ENCODE measurements around the gene FEM1A. TPM values are rescaled to one million over a fixed set of nuclear protein-coding genes. Genes with fewer than 3 reads are reported as not detected.

The FEM1A gene
- total RNA-seq, 1 experiment from 2014 or later, result 20.0 TPM

DNA sequence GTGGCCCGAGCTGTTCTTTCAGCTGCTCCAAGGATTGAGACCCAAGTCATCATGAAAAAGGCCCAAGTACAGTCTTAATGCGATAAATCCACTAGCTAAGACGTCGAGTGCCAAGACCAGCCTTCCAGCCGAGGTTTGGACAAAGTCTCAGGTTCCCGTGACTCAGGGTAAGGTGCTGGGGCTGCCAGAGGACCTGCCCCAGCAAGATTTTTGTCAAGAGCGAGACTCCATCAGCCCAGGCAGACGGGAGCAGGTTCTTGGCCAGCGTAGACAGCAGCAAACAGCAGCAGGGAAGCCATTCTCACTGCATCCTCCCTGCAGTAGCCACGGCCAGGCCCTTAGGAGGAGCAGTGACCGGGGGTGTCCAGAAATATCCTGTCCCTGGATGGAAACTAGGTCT lies 3.4 kb downstream of the FEM1A start:
- Histone ChIP-seq H3K23ac (ENCODE audit: insufficient read length, low read depth, low read length) (no peak overlapping the region), H2BK120ac (ENCODE audit: low read depth, low read length, poor library complexity, severe bottlenecking) (no peak overlapping the region), H4K8ac (replicated peaks; ENCODE audit: insufficient read length, low read depth, low read length) (no peak overlapping the region), H2AK5ac (ENCODE audit: insufficient read length, low read length) (no peak overlapping the region), H3K14ac (ENCODE audit: insufficient read depth, low read length) (no peak overlapping the region), H2AFZ (ENCODE audit: low read length) (no peak overlapping the region), H4K91ac (ENCODE audit: insufficient read length, low read depth, low read length) (no peak overlapping the region), H3K56ac (ENCODE audit: insufficient read length, low read depth, low read length) (no peak overlapping the region), H3K27me3 (ENCODE audit: insufficient read depth, low read length) (no peaks in the 10 kb centered on the region), H2BK5ac (ENCODE audit: insufficient read length, low read length) (no peak overlapping the region), H3K4me2 (ENCODE audit: insufficient read depth, insufficient read length, low read length) (no peak overlapping the region), H3K18ac (ENCODE audit: insufficient read length, low read depth, low read length) (no peak overlapping the region), H3K9ac (ENCODE audit: extremely low read depth, insufficient read length, low read length) (no peak overlapping the region), H3K27ac (ENCODE audit: insufficient read length, low read depth, low read length) (no peak overlapping the region), H3K9me3 (ENCODE audit: control insufficient read depth, low read depth, low read length) (no peaks in the 10 kb centered on the region), H2BK20ac (ENCODE audit: low read depth, low read length, poor library complexity, severe bottlenecking) (no peak overlapping the region), H4K20me1 (ENCODE audit: control insufficient read depth, insufficient read depth, insufficient read length) (no peaks in the 10 kb centered on the region), H3K4ac (ENCODE audit: low read depth, low read length) (no peak overlapping the region), H4K5ac (ENCODE audit: insufficient read length, low read depth, low read length) (no peak overlapping the region), H3K79me1 (ENCODE audit: insufficient read depth, low read depth, low read length, poor library complexity, severe bottlenecking) (no peaks in the 10 kb centered on the region), H3K79me2 (ENCODE audit: insufficient read depth, low read length) (peaks cover 2% of the 10 kb centered on the region; the same call in 1 of the 2 replicates), H2BK12ac (ENCODE audit: insufficient read length, low read depth, low read length) (no peak overlapping the region), H2BK15ac (ENCODE audit: low read depth, low read length) (no peak overlapping the region), H3T11ph (ENCODE audit: low read length) (no peak overlapping the region), H3K4me1 (ENCODE audit: insufficient read depth, low read length) (no peaks in the 10 kb centered on the region), H3K23me2 (ENCODE audit: insufficient read length, low read depth, low read length, poor library complexity, severe bottlenecking) (no peaks in the 10 kb centered on the region)
- WGBS (ENCODE audit: extremely low coverage, insufficient read length, low lambda C conversion rate), result no CpG with 5 or more reads among the region's 11 CpGs
- DNase-seq, result no peak
- TF ChIP-seq, protein P1, sequence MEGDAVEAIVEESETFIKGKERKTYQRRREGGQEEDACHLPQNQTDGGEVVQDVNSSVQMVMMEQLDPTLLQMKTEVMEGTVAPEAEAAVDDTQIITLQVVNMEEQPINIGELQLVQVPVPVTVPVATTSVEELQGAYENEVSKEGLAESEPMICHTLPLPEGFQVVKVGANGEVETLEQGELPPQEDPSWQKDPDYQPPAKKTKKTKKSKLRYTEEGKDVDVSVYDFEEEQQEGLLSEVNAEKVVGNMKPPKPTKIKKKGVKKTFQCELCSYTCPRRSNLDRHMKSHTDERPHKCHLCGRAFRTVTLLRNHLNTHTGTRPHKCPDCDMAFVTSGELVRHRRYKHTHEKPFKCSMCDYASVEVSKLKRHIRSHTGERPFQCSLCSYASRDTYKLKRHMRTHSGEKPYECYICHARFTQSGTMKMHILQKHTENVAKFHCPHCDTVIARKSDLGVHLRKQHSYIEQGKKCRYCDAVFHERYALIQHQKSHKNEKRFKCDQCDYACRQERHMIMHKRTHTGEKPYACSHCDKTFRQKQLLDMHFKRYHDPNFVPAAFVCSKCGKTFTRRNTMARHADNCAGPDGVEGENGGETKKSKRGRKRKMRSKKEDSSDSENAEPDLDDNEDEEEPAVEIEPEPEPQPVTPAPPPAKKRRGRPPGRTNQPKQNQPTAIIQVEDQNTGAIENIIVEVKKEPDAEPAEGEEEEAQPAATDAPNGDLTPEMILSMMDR (conservative IDR thresholded peaks at IDR 0.05), result no peak
- Mint-ChIP-seq H3K27ac (no peak overlapping the region; a peak in 1 of 7 replicates), H3K36me3 (ENCODE audit: insufficient read depth in 1 of 3, low read depth in 3 of 3) (peaks cover 11 to 54% (median 47%) of the 10 kb centered on the region in 3 experiments; a peak in 6 of 7 replicates), H3K27me3 (ENCODE audit: low read depth) (no peaks in the 10 kb centered on the region), H3K4me3 (no peak overlapping the region; a peak in 2 of 5 replicates), H3K4me1 (peaks cover 2 to 12% of the 10 kb centered on the region in 2 experiments; a peak in 3 of 4 replicates), H3K9me3 (no peaks in the 10 kb centered on the region)
